ENCODE results near the gene FILIP1L.

DNA sequence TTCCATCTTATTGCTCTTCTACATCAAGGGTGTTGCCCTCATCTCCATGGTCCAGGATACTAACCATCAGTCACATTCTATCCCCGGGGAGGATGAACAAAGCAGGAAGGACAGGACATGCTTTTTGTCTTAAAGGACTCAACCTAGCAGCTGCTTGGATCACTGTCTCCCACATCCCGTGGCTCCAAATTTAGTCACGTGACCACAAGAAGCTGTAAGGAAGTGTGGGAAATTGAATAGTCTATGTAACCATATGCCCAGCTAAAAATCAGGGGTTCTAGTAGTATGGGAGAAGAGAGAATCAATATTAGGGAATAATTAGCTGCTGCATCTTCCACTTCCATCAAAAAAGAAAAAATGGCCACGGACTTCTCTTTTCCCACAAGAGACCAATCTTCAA is 314.9 kb downstream of the FILIP1L start:
- TF ChIP-seq, protein P1, sequence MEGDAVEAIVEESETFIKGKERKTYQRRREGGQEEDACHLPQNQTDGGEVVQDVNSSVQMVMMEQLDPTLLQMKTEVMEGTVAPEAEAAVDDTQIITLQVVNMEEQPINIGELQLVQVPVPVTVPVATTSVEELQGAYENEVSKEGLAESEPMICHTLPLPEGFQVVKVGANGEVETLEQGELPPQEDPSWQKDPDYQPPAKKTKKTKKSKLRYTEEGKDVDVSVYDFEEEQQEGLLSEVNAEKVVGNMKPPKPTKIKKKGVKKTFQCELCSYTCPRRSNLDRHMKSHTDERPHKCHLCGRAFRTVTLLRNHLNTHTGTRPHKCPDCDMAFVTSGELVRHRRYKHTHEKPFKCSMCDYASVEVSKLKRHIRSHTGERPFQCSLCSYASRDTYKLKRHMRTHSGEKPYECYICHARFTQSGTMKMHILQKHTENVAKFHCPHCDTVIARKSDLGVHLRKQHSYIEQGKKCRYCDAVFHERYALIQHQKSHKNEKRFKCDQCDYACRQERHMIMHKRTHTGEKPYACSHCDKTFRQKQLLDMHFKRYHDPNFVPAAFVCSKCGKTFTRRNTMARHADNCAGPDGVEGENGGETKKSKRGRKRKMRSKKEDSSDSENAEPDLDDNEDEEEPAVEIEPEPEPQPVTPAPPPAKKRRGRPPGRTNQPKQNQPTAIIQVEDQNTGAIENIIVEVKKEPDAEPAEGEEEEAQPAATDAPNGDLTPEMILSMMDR (IDR thresholded peaks at IDR 0.05), result no peak
- no peak for TF ChIP-seq POLR2A (IDR thresholded peaks at IDR 0.05)

Data from thyroid gland (tissue), 4 donors.